ENCODE measurements around the gene PLA2G6.

- no peak for TF ChIP-seq ATF2 (CRISPR knock-in tag; IDR thresholded peaks at IDR 0.05; ENCODE audit: borderline replicate concordance, low read depth)
- no peak for TF ChIP-seq CTCF (IDR thresholded peaks at IDR 0.05)
- TF ChIP-seq MAX (CRISPR knock-in tag; IDR thresholded peaks at IDR 0.05) = no peak
- TF ChIP-seq ESRRA (CRISPR knock-in tag; IDR thresholded peaks at IDR 0.05; ENCODE audit: borderline replicate concordance) = no peak
- TF ChIP-seq GABPB1 (CRISPR knock-in tag; IDR thresholded peaks at IDR 0.05) = no peak
Measured at GRCh38 chr22:38132794-38133193, 48.8 kb downstream of the PLA2G6 start.
